GM19324 (cell line): ENCODE data around the gene WDR1.
"Not testable (repeated sequence)": the region's sequence is repeated elsewhere in the genome, so short reads cannot be mapped to it uniquely, and the experiment has no call there.

Experiments
- ATAC-seq: cut with Tn5 transposase; IDR thresholded peaks from one replicate; pipeline ENCODE4 v1.9.1; 2021; ENCODE audit warnings: mild to moderate bottlenecking, moderate library complexity; ENCODE audit not compliant: unreplicated experiment, low FRiP score

WDR1 gene

DNA sequence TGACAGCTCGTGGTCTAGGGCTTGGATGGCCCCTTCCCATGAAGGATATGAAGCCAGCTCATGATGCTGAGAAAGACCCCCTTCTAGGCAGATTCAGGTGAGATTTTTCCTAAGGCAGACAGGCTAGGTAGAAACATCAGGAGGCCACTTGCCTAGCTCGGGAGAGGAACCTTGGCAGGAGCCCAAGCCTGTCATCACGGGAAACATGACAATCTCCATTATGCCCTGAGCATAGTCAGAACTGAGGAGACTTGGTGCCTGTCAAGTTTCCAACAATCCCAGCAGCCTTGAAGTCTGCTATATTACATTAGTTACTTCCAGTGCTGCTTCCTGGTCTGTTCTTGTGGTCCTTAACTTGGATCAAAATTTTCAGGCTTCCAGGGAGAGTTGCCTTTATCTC is 18.7 kb upstream of the WDR1 start:
- ATAC-seq, result no peak

DNA sequence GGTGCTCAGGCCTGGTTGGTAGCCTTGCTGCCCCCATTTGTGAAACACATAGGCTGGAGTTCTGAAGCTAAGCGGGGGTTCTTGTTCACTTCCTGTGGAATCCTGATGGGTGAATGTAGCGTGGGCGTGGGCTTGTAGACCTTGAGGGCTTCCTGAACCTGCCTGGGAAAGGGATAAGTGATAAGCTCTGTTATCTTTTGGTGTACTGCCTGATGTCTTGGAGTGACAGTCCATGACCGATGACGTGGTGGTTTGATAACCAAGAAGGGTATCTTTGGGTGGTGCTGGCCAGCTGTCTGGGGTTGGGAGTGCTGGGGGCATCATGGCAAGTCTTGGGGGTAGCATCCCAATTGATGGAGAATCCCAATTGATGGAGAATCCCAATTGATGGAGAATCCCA is 17.5 kb upstream of the WDR1 start:
- no peak for ATAC-seq

DNA sequence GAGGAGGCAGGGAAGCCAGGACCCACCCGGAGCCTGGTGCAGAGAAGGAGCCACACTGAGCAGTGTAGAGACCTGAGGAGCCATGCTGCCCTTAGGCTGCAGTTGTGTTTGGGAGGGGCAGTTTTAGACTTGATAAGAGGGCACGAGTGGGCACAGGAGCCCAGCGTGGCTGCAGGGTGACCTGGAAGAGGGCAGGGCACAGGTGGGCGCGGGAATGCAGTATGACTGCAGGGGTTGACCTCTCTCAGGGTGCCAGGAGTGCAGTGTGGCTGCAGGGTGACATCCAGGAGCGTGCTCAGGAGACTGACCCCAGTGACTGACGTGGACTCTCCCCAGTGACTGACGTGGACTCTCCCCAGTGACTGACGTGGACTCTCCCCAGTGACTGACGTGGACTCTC is 14.6 kb upstream of the WDR1 start:
- no peak for ATAC-seq

DNA sequence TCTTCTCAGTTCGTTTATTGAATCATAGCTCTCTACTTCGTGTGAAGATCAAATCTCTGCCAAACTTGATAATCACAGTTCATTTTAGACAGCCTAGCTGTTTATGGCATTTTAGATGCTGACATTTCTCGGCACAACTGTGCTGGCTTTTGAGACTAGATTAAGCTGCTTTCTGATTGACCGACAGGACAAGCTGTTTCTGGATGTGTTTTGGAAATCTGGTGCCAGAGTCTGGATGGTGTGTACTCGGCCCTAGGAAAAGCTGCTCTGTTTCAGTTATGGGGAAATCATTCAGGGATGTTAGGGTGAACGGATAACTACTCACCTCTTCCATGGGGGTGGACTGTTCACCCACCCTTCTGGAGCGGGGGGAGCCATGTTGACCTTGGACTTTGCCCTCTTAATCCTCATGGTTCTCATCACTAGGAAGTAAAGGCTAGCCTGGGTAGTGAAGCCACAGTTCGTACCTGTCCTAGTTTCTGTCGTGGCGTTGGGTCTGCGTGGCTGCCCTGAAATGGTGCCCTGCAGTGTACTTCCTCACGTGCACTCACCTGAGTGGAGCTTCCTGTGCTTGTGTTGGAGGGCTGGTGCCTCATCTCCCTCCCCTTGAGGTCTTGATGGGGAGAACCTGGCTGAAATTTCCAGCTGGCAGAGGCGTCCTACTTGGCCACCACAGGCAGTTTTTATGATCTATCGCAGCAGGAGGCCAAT is 13.7 kb upstream of the WDR1 start:
- ATAC-seq, result no peak

DNA sequence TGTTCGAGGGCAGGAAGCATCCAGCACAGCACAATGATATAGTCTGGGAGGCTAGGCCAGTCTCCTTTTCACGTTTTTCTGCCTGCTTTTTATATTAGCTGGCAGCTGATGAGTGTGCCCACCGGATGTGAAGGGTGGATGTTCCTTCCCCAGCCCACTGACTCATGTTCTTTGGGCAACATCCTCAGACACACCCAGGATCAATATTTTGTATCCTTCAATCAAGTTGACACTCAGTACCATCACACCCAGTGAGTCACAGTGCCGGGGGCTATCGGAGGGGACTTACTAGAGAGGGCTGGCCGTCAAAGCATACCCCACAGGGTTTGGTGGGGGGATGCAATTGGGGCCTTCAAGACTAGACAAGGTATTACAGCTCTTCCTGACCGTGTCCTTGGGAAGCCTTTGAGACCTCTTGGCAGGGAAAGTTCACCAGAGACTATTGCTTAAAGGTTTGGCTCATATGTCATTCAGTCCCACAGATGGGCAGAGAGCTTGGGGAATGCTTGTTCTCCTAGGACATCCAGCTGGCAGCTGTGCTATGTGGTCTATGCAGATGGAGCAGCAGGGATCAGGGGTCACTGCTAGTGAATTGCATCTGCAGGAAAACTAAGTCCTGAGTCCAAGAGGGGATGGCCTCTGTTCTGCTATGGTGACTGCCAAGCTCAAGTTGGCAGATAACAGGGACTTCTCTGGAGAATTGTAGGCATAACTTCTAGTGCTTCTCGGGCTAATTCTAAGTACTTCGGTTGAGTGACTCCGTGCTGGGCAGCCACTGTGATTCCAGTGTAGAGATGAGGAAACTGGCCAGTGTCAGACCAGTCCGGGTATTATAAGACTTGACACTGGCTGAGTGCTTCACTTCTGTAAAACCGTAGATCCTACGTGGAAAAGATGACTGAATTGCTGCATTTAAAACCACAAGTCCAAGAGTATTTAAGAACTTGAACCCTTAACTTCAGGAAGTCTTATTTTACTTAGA is 12.9 kb upstream of the WDR1 start:
- ATAC-seq, result no peak

DNA sequence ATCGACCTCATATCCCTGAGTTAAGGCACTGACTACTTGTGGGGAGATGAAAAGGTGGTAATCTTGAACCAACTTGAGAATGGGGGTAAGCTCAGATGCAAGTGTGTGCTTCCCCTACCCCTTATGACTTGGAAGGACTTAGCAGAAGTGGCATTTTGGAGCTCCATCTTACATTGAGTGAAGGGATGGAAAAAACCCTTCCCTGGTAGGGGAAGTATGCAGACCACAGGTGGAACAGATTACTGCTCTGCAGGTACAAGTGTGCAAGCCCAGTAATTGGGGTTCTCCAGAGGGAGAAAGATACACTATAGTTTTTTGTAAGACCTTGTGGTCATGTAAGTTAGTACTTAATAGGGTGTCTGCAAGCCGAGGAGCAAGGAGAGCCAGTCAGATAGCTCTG is 12.2 kb upstream of the WDR1 start:
- ATAC-seq, result no peak

DNA sequence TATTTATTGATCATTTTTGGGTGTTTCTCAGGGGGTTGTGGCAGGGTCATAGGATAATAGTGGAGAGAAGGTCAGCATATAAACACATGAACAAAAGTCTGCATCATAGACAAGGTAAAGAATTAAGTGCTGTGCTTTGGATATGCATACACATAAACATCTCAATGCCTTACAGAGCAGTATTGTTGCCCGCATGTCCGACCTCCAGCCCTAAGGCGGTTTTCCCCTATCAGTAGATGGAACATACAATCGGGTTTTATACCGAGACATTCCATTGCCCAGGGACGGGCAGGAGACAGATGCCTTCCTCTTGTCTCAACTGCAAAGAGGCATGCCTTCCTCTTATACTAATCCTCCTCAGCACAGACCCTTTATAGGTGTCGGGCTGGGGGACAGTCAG is 10.9 kb upstream of the WDR1 start:
- not testable (repeated sequence) for ATAC-seq

DNA sequence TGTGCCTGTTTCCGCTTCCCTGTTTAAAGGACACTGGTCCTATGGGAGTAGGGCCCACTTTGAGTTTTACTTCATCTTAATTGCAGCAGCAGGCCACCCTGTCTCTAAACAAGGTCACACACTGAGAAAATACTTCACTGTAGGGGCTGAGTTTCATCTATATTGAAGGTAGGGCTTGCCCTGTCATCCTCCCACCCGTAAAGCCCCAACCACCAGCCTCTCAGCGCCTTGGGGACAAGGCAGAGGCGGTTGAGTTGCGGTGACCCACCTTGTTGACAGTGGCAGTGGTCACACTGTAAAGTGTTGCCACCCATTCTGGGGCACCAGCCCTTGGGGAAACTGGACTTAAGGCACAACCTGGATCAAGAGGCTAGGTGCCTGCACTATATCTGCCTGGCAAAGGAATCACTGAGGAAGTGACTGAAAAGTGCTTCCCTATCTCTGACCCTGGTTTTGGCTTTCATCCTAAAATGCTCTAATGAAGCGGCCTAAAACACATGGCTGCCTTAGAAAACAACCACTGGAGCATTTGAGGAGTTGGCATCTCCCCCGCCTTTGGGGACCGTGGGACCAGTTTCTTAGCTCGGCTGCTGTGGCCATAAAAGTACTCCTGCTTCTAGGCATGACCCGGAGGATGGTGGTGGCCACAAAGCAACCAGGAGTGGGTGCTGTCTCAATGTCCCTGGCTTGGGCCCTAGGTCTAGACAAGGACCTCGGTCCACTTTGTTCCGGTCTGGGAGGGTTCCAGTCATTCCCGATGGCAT is 7.8 kb upstream of the WDR1 start:
- ATAC-seq, result no peak

DNA sequence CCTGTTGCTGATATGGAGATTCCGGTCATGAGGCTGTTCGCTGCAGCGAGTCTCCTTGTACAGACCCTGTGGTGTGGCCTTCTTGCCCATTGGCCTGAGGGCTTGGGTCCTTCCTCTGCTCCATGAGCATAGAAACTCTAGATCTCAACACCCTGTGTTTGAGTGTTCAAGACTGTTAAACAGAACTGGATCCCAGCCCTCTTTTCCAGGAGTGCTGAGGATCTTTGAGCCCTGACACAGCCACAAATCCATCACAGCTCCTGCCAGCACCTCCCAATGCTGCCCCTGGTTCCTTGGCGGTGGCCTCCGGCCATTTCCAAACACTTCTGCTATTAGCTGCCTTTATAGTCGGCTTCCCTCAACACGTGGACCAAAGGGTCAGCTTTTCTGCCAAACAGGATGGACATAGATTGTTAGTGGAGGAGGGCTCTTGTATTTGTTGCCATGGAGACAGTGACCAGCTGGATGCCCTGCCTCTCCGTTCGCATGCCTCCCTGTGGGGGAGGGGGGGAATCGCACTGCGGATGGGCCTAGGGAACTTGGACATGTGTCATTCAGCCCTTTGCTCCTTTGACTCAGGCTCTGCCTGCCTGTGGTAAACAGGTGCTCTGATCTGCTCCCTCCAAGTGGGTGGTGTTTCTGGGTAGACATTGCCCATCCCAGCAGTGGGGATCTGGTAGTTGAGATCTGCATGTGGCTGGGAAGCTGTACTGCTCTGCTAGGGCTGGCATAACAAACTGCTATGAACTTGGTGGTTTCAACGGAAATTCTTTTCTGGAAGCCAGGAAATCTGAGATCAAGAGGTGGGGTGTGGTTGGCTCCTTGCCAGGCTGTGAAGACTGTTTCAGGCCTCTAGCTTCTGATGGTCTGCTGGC is 6.9 kb upstream of the WDR1 start:
- ATAC-seq, result no peak

DNA sequence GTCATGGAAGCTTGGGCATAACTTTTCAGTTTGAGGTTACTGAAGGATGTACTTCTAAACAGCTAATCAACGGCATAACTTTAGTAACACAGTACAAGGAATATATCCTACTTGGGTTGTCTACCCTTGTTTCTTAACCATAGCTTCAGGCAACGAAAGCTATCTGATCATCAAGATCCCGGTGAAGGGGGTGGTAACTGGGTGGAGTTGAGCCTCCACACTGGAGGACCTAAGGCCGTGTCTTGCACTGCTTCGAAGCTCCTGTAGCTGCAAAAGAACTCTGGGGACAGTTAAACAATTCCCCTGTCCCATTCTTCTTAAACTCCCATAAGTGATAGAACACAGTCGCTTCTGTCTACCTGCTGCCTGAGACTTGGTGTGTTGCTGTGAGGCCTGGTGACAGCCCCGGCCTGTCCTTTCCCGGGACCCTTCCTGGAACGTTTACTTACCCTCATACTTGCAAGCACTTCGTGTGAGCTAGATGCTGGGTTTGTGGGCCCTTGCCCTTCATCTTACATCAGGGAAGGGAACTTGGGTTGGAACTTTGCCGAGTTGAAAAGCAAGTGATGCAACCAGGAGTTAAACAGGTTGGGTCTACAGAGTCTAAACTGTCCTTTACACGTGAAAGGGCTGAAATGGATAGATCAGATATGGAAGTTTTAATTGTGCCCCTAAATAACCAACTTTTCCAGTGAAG is 5.8 kb upstream of the WDR1 start:
- ATAC-seq, result no peak

DNA sequence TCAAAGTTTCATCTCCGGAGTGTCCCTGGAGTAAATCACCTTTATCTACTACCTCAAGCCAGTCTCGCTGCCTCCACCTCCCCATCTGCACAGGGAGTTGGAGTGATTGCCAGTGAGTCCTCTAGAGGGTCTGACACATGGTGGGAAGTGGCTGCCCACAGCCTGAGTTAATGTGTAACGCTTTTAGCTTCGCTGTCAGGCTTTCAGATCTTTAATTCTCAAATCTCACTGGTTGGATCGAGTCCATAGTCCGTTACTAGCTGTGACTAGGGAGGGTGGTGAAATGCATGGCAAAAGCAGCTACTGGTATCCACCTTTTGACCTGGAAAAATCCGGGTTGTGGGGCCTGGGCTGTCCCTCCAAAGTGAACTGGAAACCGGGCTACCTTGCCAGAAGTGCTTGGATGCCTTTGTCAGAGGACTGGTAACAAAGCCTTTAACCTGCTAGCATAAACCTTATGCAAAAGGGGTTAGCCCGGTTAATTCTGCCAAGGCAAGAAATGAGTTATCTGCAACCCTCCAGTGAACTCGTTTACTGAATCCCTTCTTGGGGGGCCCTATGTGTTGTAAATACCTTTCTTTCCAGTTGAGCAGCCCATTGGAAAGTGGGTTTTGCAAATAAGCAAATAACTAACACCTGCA is 5.1 kb upstream of the WDR1 start:
- no peak for ATAC-seq

DNA sequence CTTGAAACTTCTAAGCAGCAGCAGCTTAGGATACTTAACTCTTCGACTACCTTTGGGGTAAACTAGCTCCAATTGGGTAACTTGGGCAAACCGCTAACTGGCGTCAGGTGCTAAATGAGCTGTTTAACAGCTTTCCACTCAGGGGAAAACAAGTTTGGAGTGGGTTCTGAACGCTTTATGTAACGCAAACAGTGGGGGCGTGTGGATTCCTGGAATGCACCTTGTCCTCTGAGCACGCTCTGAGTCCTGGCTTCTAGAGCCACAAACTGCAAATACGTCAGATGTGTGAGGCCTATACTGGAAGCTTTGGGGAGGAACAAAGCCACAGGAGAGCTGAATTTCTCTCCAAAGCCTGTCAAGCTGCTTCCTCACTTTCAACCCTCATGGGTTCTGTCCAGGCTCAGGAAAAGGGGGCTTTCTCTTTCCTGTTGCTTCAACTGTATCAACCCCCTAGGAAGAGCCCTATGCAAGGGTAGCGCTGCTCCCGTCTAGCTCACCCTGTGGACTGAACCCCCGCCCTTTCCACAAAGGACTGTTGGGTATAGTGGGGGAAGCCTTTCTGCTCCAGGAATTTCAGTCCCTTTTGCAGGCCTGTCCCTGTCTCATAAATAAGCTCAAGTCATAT is 4.5 kb upstream of the WDR1 start:
- no peak for ATAC-seq

DNA sequence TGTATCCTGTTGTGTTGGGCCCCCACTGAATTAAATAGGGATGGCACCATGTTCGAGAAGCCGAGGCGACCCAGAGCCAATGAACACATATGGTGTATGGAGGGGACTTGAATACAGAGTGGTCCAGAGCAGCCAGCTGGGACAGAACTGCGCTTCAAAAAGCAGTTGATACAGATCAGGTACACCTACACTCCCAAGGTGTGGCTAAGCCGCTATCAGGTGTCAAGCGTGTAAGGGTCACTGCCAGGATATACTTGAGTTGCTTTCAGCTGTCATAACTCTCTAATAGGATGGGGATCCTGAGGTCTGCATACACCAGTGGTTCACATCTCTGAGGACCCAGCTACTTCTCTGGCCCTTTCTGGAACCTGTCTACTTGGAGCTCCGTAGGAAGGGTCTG is 3.2 kb upstream of the WDR1 start:
- no peak for ATAC-seq

DNA sequence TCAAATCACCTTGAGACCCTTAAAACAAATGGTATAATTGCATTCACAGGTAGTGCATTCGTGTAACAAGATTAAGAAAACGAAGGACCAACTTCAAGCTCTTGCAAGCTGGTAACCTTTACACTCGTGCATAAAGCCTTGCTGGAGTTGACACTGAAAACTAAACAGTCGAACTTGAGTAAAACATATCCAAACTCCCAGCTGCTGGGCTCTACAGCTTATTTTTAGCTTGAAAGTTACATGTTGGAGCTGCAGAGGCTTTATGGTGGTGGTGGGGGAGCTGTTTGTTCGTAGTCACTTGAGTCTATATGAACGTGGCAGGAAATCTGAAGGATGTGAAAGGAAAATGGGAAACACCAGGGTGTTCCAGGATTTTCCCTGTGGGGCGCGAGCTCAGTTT is 2.7 kb upstream of the WDR1 start:
- no peak for ATAC-seq

DNA sequence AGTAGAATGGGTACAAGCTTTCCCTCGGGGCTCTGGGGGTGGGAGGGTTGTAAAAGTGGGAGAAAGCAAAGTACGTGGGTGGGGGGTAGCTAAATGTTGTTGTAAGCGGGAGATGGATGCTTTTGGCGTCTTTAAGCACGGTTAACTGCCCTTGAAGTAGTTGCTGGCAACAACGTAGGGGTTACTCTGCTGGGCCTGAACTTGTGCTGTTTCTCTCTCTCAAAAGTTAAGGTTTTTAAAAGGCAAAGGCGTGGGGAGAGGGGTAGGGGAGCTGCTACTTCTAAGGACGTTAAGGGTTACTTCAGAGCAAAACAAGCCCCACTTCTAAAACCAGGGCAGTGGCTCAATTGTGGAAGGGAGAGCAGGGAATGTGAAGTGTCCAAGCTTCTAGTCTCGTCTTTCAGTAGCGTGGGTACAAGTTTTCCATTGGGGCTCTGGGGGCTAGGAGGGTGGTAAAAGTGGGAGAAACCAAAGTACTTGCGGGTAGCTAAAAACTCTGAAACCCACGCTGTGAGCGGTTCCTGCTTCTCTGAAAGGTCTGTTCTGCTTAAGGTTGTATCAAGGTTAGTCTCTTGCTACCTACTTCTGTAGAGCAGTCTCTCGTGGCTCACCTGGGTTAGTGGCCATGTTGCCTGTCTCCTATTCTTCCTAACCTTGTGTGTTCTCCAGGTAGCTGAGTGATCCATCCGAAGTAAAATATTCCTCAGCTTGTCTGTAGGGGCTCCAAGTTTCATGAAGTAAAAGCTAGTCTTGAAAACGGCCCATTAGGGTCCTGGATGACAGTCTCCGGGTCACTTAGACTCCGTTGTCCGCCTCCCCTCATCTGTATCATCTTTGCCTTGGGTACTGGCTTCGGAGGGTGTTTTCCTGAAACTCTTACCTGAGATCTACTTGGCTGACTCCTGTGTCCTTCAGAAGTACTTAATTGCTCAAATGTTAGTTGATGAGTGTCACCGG is 1.7 kb upstream of the WDR1 start:
- ATAC-seq, result no peak

DNA sequence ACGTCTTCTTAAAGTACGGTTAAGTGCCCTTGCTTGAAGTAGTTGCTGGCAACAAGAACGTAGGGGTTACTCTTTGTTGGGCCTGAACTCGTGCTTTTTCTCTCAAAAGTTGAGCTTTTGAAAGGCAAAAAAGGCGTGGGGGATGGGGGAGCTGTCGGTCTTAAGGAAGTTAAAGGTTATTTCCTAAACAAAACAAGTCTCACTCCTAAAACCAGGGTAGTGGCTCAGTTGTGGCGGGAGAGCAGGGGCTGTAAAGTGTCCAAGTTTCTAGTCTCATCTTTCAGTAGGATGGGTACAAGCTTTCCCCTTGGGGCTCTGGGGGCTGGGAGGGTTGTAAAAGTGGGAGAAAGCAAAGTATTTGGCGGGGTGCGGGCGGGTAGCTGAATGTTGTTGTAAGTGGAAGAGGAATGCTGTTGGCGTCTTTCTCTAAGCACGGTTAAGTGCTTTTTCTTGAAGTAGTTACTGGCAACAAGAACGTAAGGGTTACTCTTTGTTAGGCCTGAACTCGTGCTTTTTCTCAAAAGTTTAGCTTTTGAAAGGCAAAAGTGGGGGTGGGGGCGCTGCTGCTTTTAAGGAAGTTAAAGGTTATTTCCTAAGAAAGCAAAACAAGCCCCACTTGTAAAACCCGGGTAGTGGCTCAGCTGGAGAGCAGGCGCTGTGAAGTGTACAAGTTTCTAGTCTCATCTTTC is 904 bp upstream of the WDR1 start:
- ATAC-seq, result no peak
